ENCODE data around the gene HOPX.

DNA sequence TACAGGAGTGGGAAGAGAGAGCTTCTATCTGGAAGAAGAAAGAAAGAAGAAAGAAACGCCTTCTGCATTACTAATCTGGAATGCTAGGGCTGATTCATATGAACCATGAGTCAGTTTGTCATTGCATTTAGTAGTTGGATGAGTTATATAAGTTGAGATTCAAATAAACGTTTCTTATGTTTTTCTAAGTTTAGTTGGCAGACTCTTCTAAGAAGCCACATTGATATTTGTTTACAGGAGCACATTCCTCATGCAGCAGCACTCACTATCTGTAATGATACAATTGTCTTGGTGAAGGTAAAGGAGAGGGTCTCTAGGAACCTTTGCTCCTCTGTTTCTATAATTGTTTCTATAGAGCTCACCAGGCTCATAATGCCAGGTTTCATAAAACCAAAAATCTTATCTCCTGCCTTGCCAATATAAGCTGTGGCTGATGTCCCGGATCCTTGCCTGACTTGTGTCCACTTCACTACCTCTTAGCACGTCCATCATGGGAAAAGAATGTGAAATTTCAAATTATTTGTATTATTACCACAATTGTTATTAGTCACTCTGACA is 39.5 kb downstream of the HOPX start:
- TF ChIP-seq, protein P1, sequence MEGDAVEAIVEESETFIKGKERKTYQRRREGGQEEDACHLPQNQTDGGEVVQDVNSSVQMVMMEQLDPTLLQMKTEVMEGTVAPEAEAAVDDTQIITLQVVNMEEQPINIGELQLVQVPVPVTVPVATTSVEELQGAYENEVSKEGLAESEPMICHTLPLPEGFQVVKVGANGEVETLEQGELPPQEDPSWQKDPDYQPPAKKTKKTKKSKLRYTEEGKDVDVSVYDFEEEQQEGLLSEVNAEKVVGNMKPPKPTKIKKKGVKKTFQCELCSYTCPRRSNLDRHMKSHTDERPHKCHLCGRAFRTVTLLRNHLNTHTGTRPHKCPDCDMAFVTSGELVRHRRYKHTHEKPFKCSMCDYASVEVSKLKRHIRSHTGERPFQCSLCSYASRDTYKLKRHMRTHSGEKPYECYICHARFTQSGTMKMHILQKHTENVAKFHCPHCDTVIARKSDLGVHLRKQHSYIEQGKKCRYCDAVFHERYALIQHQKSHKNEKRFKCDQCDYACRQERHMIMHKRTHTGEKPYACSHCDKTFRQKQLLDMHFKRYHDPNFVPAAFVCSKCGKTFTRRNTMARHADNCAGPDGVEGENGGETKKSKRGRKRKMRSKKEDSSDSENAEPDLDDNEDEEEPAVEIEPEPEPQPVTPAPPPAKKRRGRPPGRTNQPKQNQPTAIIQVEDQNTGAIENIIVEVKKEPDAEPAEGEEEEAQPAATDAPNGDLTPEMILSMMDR (IDR thresholded peaks at IDR 0.05 in 8 of 11, conservative IDR thresholded peaks at IDR 0.05 in 3 of 11), result no peak
- TF ChIP-seq POLR2AphosphoS5 (IDR thresholded peaks at IDR 0.05), result no peak

Data from spleen (tissue), 7 donors.